GM21737 (cell line): ENCODE data around the gene RAD18.

Experiments used
- ATAC-seq: cut with Tn5 transposase; IDR thresholded peaks from one replicate; pipeline ENCODE4 v1.9.1; 2021; ENCODE audit warnings: mild to moderate bottlenecking, moderate library complexity; ENCODE audit not compliant: unreplicated experiment

The RAD18 gene

GRCh38 chr3:8986741-8987140 lies 23.5 kb upstream of the RAD18 start:
- no peak for ATAC-seq

GRCh38 chr3:8985876-8986275 lies 22.6 kb upstream of the RAD18 start:
- ATAC-seq = no peak

GRCh38 chr3:8985411-8985831 lies 22.1 kb upstream of the RAD18 start:
- no peak for ATAC-seq

- ATAC-seq = no peak
These were observed 21.3 kb upstream of the RAD18 start for GRCh38 chr3:8984526-8984925.

GRCh38 chr3:8984081-8984480 lies 20.8 kb upstream of the RAD18 start:
- no peak for ATAC-seq

- no peak for ATAC-seq
These were observed 20.3 kb upstream of the RAD18 start for GRCh38 chr3:8983591-8983990.

GRCh38 chr3:8983026-8983425 lies 19.8 kb upstream of the RAD18 start:
- ATAC-seq = no peak

- ATAC-seq = no peak
These were observed 19.2 kb upstream of the RAD18 start for GRCh38 chr3:8982509-8982908.

GRCh38 chr3:8981700-8982099 lies 18.4 kb upstream of the RAD18 start:
- ATAC-seq = no peak

- no peak for ATAC-seq
These were observed 18.0 kb upstream of the RAD18 start for GRCh38 chr3:8981296-8981695.

GRCh38 chr3:8980756-8981257 lies 17.5 kb upstream of the RAD18 start:
- ATAC-seq = no peak

- ATAC-seq = no peak
These were observed 16.0 kb upstream of the RAD18 start for GRCh38 chr3:8979262-8979661.

GRCh38 chr3:8978551-8978950 lies 15.3 kb upstream of the RAD18 start:
- ATAC-seq = no peak

- no peak for ATAC-seq
These were observed 13.4 kb upstream of the RAD18 start for GRCh38 chr3:8976540-8977182.

- ATAC-seq = no peak
These were observed 12.1 kb upstream of the RAD18 start for GRCh38 chr3:8975081-8976020.

GRCh38 chr3:8974458-8974857 lies 11.2 kb upstream of the RAD18 start:
- no peak for ATAC-seq

GRCh38 chr3:8972639-8973038 lies 9.4 kb upstream of the RAD18 start:
- no peak for ATAC-seq

- ATAC-seq = no peak
These were observed 7.8 kb upstream of the RAD18 start for GRCh38 chr3:8970971-8971589.

- ATAC-seq = no peak
These were observed 6.0 kb upstream of the RAD18 start for GRCh38 chr3:8969241-8969640.

- ATAC-seq = no peak
These were observed 5.2 kb upstream of the RAD18 start for GRCh38 chr3:8968375-8968882.

GRCh38 chr3:8967553-8967952 lies 4.3 kb upstream of the RAD18 start:
- no peak for ATAC-seq
